HG03139 (cell line): ENCODE results near the gene DLGAP1.
"Not testable (repeated sequence)": the region's sequence is repeated elsewhere in the genome, so short reads cannot be mapped to it uniquely, and the experiment has no call there.

Experiments used
- ATAC-seq: cut with Tn5 transposase; IDR thresholded peaks from one replicate; pipeline ENCODE4 v1.9.1; 2021; ENCODE audit not compliant: unreplicated experiment

DLGAP1 gene

GRCh38 chr18:4391859-4392258, 63.2 kb downstream of the DLGAP1 start:
- ATAC-seq: no peak

GRCh38 chr18:4385876-4386275, 69.2 kb downstream of the DLGAP1 start:
- ATAC-seq: no peak

GRCh38 chr18:4384932-4385331, 70.2 kb downstream of the DLGAP1 start:
- no peak for ATAC-seq

- no peak for ATAC-seq
These were observed 80.5 kb downstream of the DLGAP1 start for GRCh38 chr18:4374564-4374963.

- ATAC-seq: no peak
These were observed 85.4 kb downstream of the DLGAP1 start for GRCh38 chr18:4369705-4370104.

- ATAC-seq: no peak
These were observed 94.8 kb downstream of the DLGAP1 start for GRCh38 chr18:4360221-4360715.

GRCh38 chr18:4358618-4359017, 96.5 kb downstream of the DLGAP1 start:
- no peak for ATAC-seq

GRCh38 chr18:4357579-4357978, 97.5 kb downstream of the DLGAP1 start:
- ATAC-seq: no peak

- ATAC-seq: no peak
These were observed 98.2 kb downstream of the DLGAP1 start for GRCh38 chr18:4356929-4357328.

- ATAC-seq: no peak
These were observed 101.2 kb downstream of the DLGAP1 start for GRCh38 chr18:4353853-4354418.

- ATAC-seq: no peak
These were observed 102.2 kb downstream of the DLGAP1 start for GRCh38 chr18:4352746-4353551.

GRCh38 chr18:4351005-4351404, 104.1 kb downstream of the DLGAP1 start:
- ATAC-seq: no peak

- ATAC-seq: no peak
These were observed 119.7 kb downstream of the DLGAP1 start for GRCh38 chr18:4335386-4335785.

- ATAC-seq: no peak
These were observed 122.1 kb downstream of the DLGAP1 start for GRCh38 chr18:4333043-4333442.

GRCh38 chr18:4319738-4320677, 135.1 kb downstream of the DLGAP1 start:
- no peak for ATAC-seq

- ATAC-seq: no peak
These were observed 136.8 kb downstream of the DLGAP1 start for GRCh38 chr18:4318311-4318710.

- ATAC-seq: not testable (repeated sequence)
These were observed 143.2 kb downstream of the DLGAP1 start for GRCh38 chr18:4311945-4312344.

- ATAC-seq: no peak
These were observed 144.0 kb downstream of the DLGAP1 start for GRCh38 chr18:4311136-4311535.

GRCh38 chr18:4309227-4309626, 145.9 kb downstream of the DLGAP1 start:
- no peak for ATAC-seq

- no peak for ATAC-seq
These were observed 146.5 kb downstream of the DLGAP1 start for GRCh38 chr18:4308576-4308975.

GRCh38 chr18:4299395-4299794, 155.7 kb downstream of the DLGAP1 start:
- no peak for ATAC-seq
